HG02884 (cell line): ENCODE measurements around the gene APBA1.
"Not testable (repeated sequence)": the region's sequence is repeated elsewhere in the genome, so short reads cannot be mapped to it uniquely, and the experiment has no call there.

ENCODE experiments used
- ATAC-seq: cut with Tn5 transposase; IDR thresholded peaks from one replicate; pipeline ENCODE4 v1.9.1; 2021; ENCODE audit warnings: mild to moderate bottlenecking, moderate library complexity; ENCODE audit not compliant: unreplicated experiment

The APBA1 gene

GRCh38 chr9:69452110-69452782 is 219.9 kb downstream of the APBA1 start:
- no peak for ATAC-seq

- no peak for ATAC-seq
Observed at GRCh38 chr9:69446496-69446895, 225.7 kb downstream of the APBA1 start.

GRCh38 chr9:69445251-69445650 is 226.9 kb downstream of the APBA1 start:
- no peak for ATAC-seq

GRCh38 chr9:69444791-69445190 is 227.4 kb downstream of the APBA1 start:
- no peak for ATAC-seq

GRCh38 chr9:69444021-69444420 is 228.2 kb downstream of the APBA1 start:
- ATAC-seq, result no peak

- no peak for ATAC-seq
Observed at GRCh38 chr9:69443178-69443577, 229.0 kb downstream of the APBA1 start.

- no peak for ATAC-seq
Observed at GRCh38 chr9:69442486-69442885, 229.7 kb downstream of the APBA1 start.

- not testable (repeated sequence) for ATAC-seq
Observed at GRCh38 chr9:69440254-69440955, 231.8 kb downstream of the APBA1 start.

- ATAC-seq, result not testable (repeated sequence)
Observed at GRCh38 chr9:69439654-69440053, 232.5 kb downstream of the APBA1 start.

- no peak for ATAC-seq
Observed at GRCh38 chr9:69433968-69434367, 238.2 kb downstream of the APBA1 start.

GRCh38 chr9:69433392-69433791 is 238.8 kb downstream of the APBA1 start:
- no peak for ATAC-seq

GRCh38 chr9:69432623-69433022 is 239.5 kb downstream of the APBA1 start:
- no peak for ATAC-seq

GRCh38 chr9:69431777-69432176 is 240.4 kb downstream of the APBA1 start:
- no peak for ATAC-seq

GRCh38 chr9:69431203-69431602 is 241.0 kb downstream of the APBA1 start:
- no peak for ATAC-seq

GRCh38 chr9:69430206-69430605 is 242.0 kb downstream of the APBA1 start:
- ATAC-seq, result no peak

- ATAC-seq, result no peak
Observed at GRCh38 chr9:69429281-69429680, 242.9 kb downstream of the APBA1 start.

- no peak for ATAC-seq
Observed at GRCh38 chr9:69428017-69428785, 244.0 kb downstream of the APBA1 start.

- no peak for ATAC-seq
Observed at GRCh38 chr9:69427286-69427685, 244.9 kb downstream of the APBA1 start.

- no peak for ATAC-seq
Observed at GRCh38 chr9:69425136-69425801, 246.9 kb downstream of the APBA1 start.

- no peak for ATAC-seq
Observed at GRCh38 chr9:69421908-69422801, 250.0 kb downstream of the APBA1 start.
